ENCODE results near the gene HIPK3.
A peak's percentile ranks its signal among the peaks of the same experiment; 100 is the strongest.

The HIPK3 gene

GRCh38 chr11:33329705-33330329 is 72.6 kb downstream of the HIPK3 start:
- peak; percentile 65 for TF ChIP-seq CTCF (IDR thresholded peaks at IDR 0.05; ENCODE audit: low read depth, low read length, missing control alignments)
- DNase-seq (ENCODE audit: low read depth) = peak; percentile 38
- H3K4me3 ChIP-seq (ENCODE audit: low read depth, low read length) = no peak overlapping the region

GRCh38 chr11:33333816-33334215 is 76.6 kb downstream of the HIPK3 start:
- no peak overlapping the region for H3K4me3 ChIP-seq (ENCODE audit: low read depth, low read length)
- no peak for DNase-seq (ENCODE audit: low read depth)
- no peak for TF ChIP-seq CTCF (IDR thresholded peaks at IDR 0.05; ENCODE audit: low read depth, low read length, missing control alignments)

GRCh38 chr11:33334627-33335026 is 77.4 kb downstream of the HIPK3 start:
- no peak for DNase-seq (ENCODE audit: low read depth)
- no peak for TF ChIP-seq CTCF (IDR thresholded peaks at IDR 0.05; ENCODE audit: low read depth, low read length, missing control alignments)
- no peak overlapping the region for H3K4me3 ChIP-seq (ENCODE audit: low read depth, low read length)

GRCh38 chr11:33339247-33339646 is 82.1 kb downstream of the HIPK3 start:
- DNase-seq (ENCODE audit: low read depth) = no peak
- H3K4me3 ChIP-seq (ENCODE audit: low read depth, low read length) = no peak overlapping the region
- TF ChIP-seq CTCF (IDR thresholded peaks at IDR 0.05; ENCODE audit: low read depth, low read length, missing control alignments) = no peak

- no peak overlapping the region for H3K4me3 ChIP-seq (ENCODE audit: low read depth, low read length)
- TF ChIP-seq CTCF (IDR thresholded peaks at IDR 0.05; ENCODE audit: low read depth, low read length, missing control alignments) = no peak
- DNase-seq (ENCODE audit: low read depth) = no peak
These were observed 87.4 kb downstream of the HIPK3 start for GRCh38 chr11:33344611-33345010.

GRCh38 chr11:33347490-33348125 is 90.4 kb downstream of the HIPK3 start:
- TF ChIP-seq CTCF (IDR thresholded peaks at IDR 0.05; ENCODE audit: low read depth, low read length, missing control alignments) = no peak
- H3K4me3 ChIP-seq (ENCODE audit: low read depth, low read length) = no peak overlapping the region
- DNase-seq (ENCODE audit: low read depth) = no peak

- no peak overlapping the region for H3K4me3 ChIP-seq (ENCODE audit: low read depth, low read length)
- TF ChIP-seq CTCF (IDR thresholded peaks at IDR 0.05; ENCODE audit: low read depth, low read length, missing control alignments) = no peak
- no peak for DNase-seq (ENCODE audit: low read depth)
These were observed 93.1 kb downstream of the HIPK3 start for GRCh38 chr11:33350287-33350686.

Measured in GM12864 (cell line).